Gastroesophageal sphincter (tissue), 4 donors: ENCODE results near the gene SLC22A15. TPM values are rescaled to one million over a fixed set of nuclear protein-coding genes. Genes with fewer than 3 reads are reported as not detected.

Experiments
- ATAC-seq: fragments of 150-250 bp; one replicate; pipeline ENCODE4 v1.9.1; 2016; ENCODE audit warnings: mild to moderate bottlenecking, moderate library complexity
- H3K27ac ChIP-seq, 4 donors: fragments of 200-600 bp; sonication (generic) in 3 of 4; 1 replicate in 3 of 4; 2 replicates in 1 of 4; pipeline ENCODE4 v1.5.1; 2016 to 2019
- H3K27me3 ChIP-seq: fragments of 200-600 bp; sonication (generic); one replicate; pipeline ENCODE4 v1.5.1; 2019
- H3K36me3 ChIP-seq, 2 donors: fragments of 200-600 bp; sonication (generic); one replicate each; pipeline ENCODE4 v1.5.1; 2019; ENCODE audit warnings: control low read depth in 1 of 2
- H3K4me1 ChIP-seq, 3 donors: fragments of 200-600 bp; sonication (generic); 1 replicate in 2 of 3; 2 replicates in 1 of 3; pipeline ENCODE4 v1.5.1; 2016 to 2019; ENCODE audit warnings: control low read depth in 2 of 3
- H3K4me3 ChIP-seq, 2 donors: fragments of 200-600 bp; sonication (generic); one replicate each; pipeline ENCODE4 v1.5.1; 2019; ENCODE audit warnings: mild to moderate bottlenecking in 1 of 2, moderate library complexity in 1 of 2
- H3K9me3 ChIP-seq, 3 donors: fragments of 200-600 bp; sonication (generic); one replicate each; pipeline ENCODE4 v1.5.1; 2017 to 2019; ENCODE audit warnings: control low read depth in 2 of 3
- EP300 ChIP-seq: sonication (generic); formaldehyde crosslinking; IDR thresholded peaks from one replicate; pipeline ENCODE4 v1.6.1; 2017; ENCODE audit warnings: antibody characterized with exemption, mild to moderate bottlenecking
- POLR2A ChIP-seq, 2 donors: fragments of 450-650 bp; IDR thresholded peaks; one replicate each; pipeline ENCODE4 v1.6.1; 2017; ENCODE audit warnings: antibody characterized with exemption in 2 of 2, mild to moderate bottlenecking in 2 of 2, moderate library complexity in 1 of 2
- POLR2AphosphoS5 ChIP-seq: sonication (generic); formaldehyde crosslinking; IDR thresholded peaks from one replicate; pipeline ENCODE4 v1.6.1; 2017; ENCODE audit warnings: antibody characterized with exemption
- WGBS, 2 donors: methylation state at CpG; one replicate each; pipeline ENCODE4 v1.1.5; 2018; ENCODE audit warnings: low coverage in 1 of 2; 5-methylcytosine and 5-hydroxymethylcytosine counted together
- total RNA-seq, 4 donors: library from RNA; depleted of rRNA; stranded (reverse); fragments of >200 nt; gene quantifications; one replicate each; pipeline ENCODE4 v1.1.0, GENCODE V29; 2016
- TF ChIP-seq, protein P1 (sequence below), 4 experiments: fragments of 200-600 bp in 2 of 4; fragments of 450-650 bp in 2 of 4; sonication (generic) in 1 of 4; IDR thresholded peaks; one replicate each; pipeline ENCODE4 v1.5.1; 2017 to 2019; ENCODE audit warnings: antibody characterized with exemption in 4 of 4, mild to moderate bottlenecking in 2 of 4, moderate library complexity in 2 of 4

SLC22A15 gene
- total RNA-seq, 4 donors from 2014 or later = 2.3 to 6.5 (median 4.1) TPM

DNA sequence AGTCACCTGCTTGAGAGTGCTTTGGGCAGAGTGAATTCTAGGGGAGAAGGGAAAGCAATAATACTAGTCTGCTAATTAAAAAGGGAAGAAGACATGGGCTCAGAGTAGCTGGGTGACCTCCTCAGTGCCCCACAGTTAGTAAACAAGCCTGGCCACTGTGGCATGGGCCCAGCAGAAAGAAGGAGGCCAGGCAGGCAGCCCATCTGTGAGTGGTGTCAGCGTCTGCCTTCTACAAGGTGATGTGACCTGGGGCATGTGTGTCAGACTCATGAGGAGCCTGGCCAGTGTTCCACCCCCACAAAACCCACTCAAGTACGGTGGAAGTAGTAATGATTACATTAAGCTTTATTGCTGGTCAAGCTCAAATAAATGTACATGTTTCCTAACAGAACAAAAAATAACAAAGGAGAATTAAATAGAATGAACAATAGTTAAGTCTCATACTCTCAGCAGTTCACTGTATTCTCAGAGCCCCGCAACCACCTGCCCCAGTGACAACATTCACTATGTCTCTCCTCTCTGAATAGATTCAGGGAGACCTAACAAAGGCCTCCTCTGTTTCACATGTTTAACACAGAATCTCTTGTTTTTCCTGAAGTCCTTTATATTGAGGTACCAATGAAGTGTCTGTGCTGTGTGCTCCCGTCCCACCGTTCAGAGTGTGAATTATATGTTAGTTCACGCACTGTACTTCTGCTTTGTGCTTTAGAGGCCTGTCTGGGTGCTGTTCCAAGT, 32.5 kb downstream of the SLC22A15 start:
- Histone ChIP-seq H3K4me1 (no peaks in the 10 kb centered on the region), H3K27me3 (no peaks in the 10 kb centered on the region), H3K9me3 (no peaks in the 10 kb centered on the region), H3K27ac (no peak overlapping the region), H3K4me3 (no peak overlapping the region), H3K36me3 (no peaks in the 10 kb centered on the region)
- WGBS, 2 donors = 79 to 89% methylated on average over 2 to 6 of the region's 6 CpGs
- ATAC-seq = no peak
- TF ChIP-seq, protein P1, sequence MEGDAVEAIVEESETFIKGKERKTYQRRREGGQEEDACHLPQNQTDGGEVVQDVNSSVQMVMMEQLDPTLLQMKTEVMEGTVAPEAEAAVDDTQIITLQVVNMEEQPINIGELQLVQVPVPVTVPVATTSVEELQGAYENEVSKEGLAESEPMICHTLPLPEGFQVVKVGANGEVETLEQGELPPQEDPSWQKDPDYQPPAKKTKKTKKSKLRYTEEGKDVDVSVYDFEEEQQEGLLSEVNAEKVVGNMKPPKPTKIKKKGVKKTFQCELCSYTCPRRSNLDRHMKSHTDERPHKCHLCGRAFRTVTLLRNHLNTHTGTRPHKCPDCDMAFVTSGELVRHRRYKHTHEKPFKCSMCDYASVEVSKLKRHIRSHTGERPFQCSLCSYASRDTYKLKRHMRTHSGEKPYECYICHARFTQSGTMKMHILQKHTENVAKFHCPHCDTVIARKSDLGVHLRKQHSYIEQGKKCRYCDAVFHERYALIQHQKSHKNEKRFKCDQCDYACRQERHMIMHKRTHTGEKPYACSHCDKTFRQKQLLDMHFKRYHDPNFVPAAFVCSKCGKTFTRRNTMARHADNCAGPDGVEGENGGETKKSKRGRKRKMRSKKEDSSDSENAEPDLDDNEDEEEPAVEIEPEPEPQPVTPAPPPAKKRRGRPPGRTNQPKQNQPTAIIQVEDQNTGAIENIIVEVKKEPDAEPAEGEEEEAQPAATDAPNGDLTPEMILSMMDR (IDR thresholded peaks at IDR 0.05) = no peak

DNA sequence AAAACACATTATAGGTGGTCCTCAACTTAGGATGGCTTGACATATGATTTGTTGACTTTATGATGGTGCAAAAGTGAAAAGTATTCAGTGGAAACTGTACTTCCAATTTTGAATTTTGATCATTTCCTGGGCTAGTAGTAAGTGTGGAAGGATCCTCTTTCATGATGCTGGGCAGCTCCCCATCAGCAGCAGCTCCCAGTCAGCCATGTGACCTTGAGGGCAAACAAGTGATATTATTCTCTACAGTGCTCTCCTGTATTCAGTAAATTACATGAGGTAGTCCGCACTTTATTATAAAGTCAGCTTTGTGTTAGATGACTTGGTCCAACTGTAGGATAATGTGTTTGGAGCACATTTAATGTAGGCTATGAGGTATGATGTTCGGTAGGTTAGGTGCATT, 36.4 kb downstream of the SLC22A15 start:
- Histone ChIP-seq H3K4me3 (no peak overlapping the region), H3K27ac (no peak overlapping the region), H3K4me1 (no peaks in the 10 kb centered on the region), H3K27me3 (no peaks in the 10 kb centered on the region), H3K9me3 (no peaks in the 10 kb centered on the region), H3K36me3 (no peaks in the 10 kb centered on the region)
- ATAC-seq = no peak
- 87 to 100% methylated on average over 2 of the region's 2 CpGs for WGBS, 2 donors
- TF ChIP-seq, protein P1 (IDR thresholded peaks at IDR 0.05) = no peak
- no peak for TF ChIP-seq POLR2A (IDR thresholded peaks at IDR 0.05)
- TF ChIP-seq EP300 = no peak

DNA sequence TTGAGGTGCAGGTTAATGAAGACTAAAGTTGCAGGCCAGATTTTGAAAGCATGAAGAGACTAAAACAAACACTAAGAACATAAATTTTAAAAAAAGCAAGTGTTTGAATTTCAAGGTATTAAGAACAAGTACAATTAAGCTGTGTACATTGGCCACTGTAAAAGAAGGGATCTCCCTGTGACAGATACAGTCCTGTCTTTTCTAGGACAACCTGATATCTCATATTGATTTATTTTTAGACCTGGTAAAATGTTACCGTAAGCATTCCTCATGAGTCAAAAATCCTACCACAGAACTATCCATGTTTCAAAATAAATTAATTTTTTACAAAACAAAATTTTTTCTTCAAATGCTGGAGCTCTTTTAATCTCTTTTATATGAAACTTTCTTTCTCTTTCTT, 39.4 kb downstream of the SLC22A15 start:
- no peak for TF ChIP-seq POLR2AphosphoS5
- no peak for TF ChIP-seq POLR2A (IDR thresholded peaks at IDR 0.05)
- no peak for TF ChIP-seq EP300
- TF ChIP-seq, protein P1 (IDR thresholded peaks at IDR 0.05) = no peak
- no peaks in the 10 kb centered on the region for H3K27me3 ChIP-seq
- no peak overlapping the region for H3K27ac ChIP-seq
- H3K4me3 ChIP-seq = no peak overlapping the region
- ATAC-seq = no peak
- no peaks in the 10 kb centered on the region for H3K36me3 ChIP-seq
- H3K4me1 ChIP-seq = no peaks in the 10 kb centered on the region
- WGBS, 2 donors = 74 to 100% methylated on average over 1 of the region's 1 CpG
- H3K9me3 ChIP-seq = no peaks in the 10 kb centered on the region

DNA sequence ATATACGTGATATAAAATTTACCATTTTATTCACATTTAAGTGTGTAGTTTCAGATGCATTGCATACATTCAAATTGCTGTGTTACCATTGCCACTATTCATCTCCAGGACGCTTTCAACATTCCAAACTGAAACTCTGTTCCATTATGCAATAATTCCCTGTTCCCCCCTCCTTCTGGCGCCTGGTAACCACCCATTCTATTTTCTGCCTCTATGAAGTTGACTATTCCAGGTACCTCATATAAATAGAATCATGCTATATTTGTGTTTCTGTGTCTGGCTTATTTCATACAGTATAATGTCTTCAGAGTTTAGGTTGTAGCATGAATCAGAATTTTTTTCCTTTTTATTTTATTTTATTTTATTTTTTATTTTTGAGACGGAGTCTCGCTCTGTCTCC, 41.7 kb downstream of the SLC22A15 start:
- Histone ChIP-seq H3K36me3 (peaks cover 0 to 11% of the 10 kb centered on the region in 2 donors), H3K4me1 (no peaks in the 10 kb centered on the region), H3K27me3 (no peaks in the 10 kb centered on the region), H3K27ac (no peak overlapping the region), H3K4me3 (no peak overlapping the region), H3K9me3 (no peaks in the 10 kb centered on the region)
- no peak for TF ChIP-seq POLR2A (IDR thresholded peaks at IDR 0.05)
- no peak for TF ChIP-seq POLR2AphosphoS5
- TF ChIP-seq EP300 = no peak
- TF ChIP-seq, protein P1 (IDR thresholded peaks at IDR 0.05) = no peak
- no peak for ATAC-seq
- WGBS, 2 donors = 68 to 75% methylated on average over 4 of the region's 5 CpGs

DNA sequence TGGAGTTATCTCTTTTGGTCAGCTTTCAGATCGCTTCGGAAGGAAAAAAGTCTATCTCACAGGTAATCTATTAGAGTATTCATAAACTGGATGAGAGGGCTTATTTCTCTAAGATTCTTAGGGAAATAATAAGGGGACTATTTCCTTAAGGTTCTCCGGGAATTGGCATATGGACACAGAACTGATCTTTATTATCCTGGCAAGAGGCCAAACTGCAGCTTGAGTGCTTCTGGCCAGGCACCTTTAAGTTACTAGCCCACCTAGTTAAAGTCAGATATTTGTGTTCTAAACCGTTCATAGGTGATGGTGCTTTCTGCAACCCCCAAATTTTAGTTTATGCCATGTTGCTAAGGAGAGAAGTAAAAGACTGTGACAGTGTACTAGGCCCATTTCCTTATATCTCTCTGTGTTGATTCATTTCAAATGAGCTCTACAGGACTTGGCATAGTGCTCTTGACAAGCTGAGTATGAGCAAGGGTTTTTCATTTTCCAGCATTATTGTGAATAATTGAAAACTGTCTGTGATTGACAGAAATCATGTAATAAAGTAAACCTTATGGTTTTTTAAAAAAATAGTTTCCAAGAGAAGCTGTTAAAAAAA, 43.4 kb downstream of the SLC22A15 start:
- WGBS, 2 donors = 81 to 85% methylated on average over 4 of the region's 4 CpGs
- no peak overlapping the region for H3K4me3 ChIP-seq
- ATAC-seq = no peak
- H3K4me1 ChIP-seq = no peaks in the 10 kb centered on the region
- TF ChIP-seq POLR2A (IDR thresholded peaks at IDR 0.05) (no peak), EP300 (no peak), POLR2AphosphoS5 (no peak)
- TF ChIP-seq, protein P1 (IDR thresholded peaks at IDR 0.05) = no peak
- peaks cover 0 to 11% of the 10 kb centered on the region in 2 donors for H3K36me3 ChIP-seq
- H3K27me3 ChIP-seq = no peaks in the 10 kb centered on the region
- no peaks in the 10 kb centered on the region for H3K9me3 ChIP-seq
- no peak overlapping the region for H3K27ac ChIP-seq
